GM15510 (cell line): ENCODE measurements around the gene TOP3A.

ENCODE experiments used
- POLR2A ChIP-seq: IDR thresholded peaks from 3 replicates; pipeline ENCODE4 v1.6.1; 2011; ENCODE audit warnings: borderline replicate concordance; ENCODE audit not compliant: insufficient read length; ENCODE audit errors: extremely low read depth

Gene TOP3A

DNA sequence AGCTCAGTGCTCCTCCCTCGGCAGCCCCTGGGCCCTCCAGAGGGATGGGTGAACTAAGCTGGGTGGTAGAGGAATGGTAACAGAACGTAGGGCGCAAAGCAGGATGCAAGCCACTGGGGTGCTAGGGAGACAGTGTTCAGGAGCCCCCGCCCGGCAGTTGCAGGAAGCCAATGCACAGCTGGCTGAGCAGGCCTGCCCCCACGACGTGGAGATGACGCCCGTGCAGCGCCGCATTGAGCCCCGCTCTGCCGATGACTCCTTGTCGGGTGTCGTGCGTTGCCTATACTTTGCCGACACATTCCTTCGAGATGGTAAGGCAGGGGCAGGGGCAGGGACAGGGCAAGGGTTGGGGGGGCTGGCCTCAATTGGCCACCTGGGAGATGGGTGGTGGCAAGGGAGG lies 76.5 kb downstream of the TOP3A start:
- no peak for TF ChIP-seq POLR2A

- no peak for TF ChIP-seq POLR2A
Observed at GRCh38 chr17:18237461-18237860, 77.3 kb downstream of the TOP3A start.

GRCh38 chr17:18236494-18236893 lies 78.3 kb downstream of the TOP3A start:
- no peak for TF ChIP-seq POLR2A

DNA sequence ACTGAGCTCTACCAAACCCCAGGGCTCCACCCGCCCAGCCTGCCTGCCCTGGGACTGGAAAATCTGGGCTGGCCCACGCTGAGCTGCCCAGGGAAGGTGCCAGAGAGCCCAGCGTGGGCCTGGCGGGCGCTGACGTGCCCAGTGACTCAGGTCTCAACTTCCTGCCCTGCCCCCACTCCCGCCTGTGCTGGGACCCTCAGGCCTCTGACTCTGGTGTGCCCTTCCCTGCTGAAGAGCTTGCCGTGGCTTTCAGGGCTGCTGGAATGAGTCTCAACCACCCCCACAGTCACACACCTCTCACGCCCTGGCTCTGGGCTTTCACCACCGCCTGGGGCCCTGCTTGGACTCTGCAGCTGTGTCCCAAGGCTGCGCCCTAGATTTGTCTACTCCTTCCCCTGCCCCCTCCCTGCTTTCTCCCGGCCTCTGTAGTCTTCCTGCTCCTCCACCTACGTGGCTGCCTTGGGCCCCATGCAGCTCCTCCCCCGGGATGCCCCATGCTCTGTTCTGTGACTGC lies 79.0 kb downstream of the TOP3A start:
- no peak for TF ChIP-seq POLR2A

GRCh38 chr17:18234853-18235380 lies 79.9 kb downstream of the TOP3A start:
- TF ChIP-seq POLR2A: no peak

DNA sequence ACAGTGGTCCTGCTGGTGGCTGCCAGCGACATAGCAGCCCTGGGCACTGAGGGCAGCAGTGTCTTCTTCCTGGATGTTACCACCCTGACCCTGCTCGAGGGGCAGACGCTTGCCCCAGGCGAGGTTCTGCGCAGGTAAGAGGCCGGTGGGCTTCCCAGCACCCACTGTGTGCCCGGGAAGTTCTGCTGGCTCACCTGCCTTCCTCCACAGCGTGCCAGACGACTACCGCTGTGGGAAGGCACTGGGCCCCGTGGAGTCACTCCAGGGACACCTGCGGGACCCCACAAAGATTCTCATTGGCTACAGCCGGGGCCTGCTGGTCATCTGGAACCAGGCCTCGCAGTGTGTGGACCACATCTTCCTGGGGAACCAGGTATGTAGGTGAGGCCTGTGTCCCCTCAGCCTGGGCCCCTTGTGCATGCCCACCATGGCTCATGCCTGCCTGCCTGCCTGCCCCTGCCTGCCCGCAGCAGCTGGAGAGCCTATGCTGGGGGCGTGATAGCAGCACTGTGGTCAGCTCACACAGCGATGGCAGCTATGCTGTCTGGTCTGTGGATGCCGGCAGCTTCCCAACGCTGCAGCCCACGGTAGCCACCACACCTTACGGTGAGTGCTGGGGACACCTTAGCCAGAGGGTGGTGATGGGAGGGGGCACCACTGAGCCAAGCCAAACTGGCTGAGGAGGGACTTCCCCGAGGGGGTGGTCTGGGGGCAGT lies 80.8 kb downstream of the TOP3A start:
- TF ChIP-seq POLR2A: no peak

- no peak for TF ChIP-seq POLR2A
Observed at GRCh38 chr17:18231164-18231563, 83.6 kb downstream of the TOP3A start.

GRCh38 chr17:18230288-18231141 lies 84.3 kb downstream of the TOP3A start:
- TF ChIP-seq POLR2A: no peak

DNA sequence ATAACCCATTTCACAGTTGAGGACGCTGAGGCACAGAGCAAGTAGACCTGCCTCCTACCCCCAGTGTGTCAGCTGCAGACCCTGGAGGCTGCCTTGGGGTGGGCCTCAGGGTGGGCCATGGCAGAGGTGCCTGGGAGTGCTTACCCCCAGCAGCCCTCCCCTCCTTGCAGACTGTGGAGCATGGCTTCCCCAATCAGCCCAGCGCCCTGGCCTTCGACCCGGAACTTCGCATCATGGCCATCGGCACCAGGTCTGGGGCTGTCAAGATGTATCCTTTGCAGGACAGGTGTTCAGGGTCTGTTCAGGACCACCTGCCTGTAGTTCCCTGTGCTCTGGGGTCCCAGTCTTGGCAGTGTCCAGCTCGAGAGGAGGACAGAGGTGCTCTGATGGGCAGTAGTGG lies 85.0 kb downstream of the TOP3A start:
- TF ChIP-seq POLR2A: no peak

DNA sequence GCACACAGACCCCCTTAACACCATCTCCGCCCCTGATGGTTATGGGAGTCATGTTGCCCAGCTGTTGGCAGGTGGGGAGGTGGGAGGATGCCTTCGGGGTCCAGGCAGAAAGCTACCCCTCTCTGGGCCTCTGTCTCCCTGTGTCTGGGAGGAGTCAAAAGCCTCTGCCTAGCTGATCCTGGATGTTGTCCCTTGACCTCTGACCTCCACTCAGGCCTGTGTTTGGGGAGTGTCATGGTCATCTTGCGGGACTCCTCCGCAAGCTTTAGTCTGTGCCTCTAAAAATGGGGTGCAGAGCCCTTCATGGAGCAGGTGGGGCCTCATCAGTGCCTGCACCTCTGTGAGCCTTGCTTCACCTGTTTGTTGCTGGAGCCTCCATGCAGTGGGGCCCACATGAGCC lies 85.5 kb downstream of the TOP3A start:
- TF ChIP-seq POLR2A: no peak

- TF ChIP-seq POLR2A: no peak
Observed at GRCh38 chr17:18228176-18228682, 86.6 kb downstream of the TOP3A start.

GRCh38 chr17:18227635-18228034 lies 87.2 kb downstream of the TOP3A start:
- TF ChIP-seq POLR2A: no peak

DNA sequence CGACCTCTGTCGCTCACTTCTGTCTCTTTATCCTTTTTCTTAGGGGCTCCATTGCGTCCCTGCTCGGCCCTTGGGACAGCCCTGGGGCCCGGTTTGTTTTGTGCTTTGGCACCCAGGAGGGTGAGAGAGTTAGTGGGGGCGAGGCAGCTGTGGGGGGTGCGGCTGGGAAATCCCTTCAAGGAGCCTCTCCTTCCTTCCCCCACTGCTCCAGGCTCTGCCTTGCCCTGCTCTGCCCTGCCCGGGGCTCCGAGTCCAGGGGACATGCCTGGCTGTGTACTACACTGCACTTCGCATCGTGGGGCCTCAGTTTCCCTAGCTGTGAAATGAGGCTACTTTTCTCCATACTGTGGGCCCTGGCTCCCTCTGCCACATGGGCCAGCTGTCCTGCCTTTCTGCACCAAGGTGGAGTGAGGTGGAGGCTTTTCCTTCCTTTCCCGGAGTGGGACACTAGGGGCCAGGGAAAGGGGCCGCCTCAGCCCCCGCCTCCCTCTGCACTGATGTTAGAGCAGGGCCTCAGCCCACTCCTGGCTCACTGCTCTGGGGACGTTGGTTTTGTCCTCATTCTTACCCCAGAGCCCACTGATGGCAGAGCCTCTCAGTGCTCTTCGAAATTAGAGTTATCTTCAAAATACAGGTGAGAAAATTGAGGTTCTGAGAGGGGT lies 88.4 kb downstream of the TOP3A start:
- no peak for TF ChIP-seq POLR2A

GRCh38 chr17:18225642-18226283 lies 89.0 kb downstream of the TOP3A start:
- peak; percentile 33 for TF ChIP-seq POLR2A
